GM19397 (cell line): Measurements from ENCODE around the gene CACUL1.
"Not testable (repeated sequence)": the region's sequence is repeated elsewhere in the genome, so short reads cannot be mapped to it uniquely, and the experiment has no call there.

Experiments used
- ATAC-seq: cut with Tn5 transposase; IDR thresholded peaks from one replicate; pipeline ENCODE4 v1.9.1; 2021; ENCODE audit warnings: mild to moderate bottlenecking, moderate library complexity; ENCODE audit not compliant: unreplicated experiment

CACUL1 gene

DNA sequence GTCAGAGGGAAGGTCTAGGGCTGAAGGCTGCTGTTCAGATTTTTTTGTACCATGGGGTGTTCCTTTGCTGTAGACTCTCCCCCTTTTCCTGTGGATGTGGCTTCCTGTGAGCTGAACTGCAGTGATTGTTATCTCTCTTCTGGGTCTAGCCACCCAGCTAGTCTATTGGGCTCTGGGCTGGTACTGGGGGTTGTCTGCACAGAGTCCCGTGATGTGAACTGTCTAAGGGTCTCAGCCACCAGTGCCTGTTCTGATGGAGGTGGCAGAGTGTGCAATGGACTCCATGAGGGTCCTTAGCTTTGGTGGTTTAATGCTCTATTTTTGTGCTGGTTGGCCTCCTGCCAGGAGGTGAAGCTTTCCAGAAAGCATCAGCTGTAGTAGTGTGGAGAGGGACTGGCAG, 96.6 kb downstream of the CACUL1 start:
- not testable (repeated sequence) for ATAC-seq

DNA sequence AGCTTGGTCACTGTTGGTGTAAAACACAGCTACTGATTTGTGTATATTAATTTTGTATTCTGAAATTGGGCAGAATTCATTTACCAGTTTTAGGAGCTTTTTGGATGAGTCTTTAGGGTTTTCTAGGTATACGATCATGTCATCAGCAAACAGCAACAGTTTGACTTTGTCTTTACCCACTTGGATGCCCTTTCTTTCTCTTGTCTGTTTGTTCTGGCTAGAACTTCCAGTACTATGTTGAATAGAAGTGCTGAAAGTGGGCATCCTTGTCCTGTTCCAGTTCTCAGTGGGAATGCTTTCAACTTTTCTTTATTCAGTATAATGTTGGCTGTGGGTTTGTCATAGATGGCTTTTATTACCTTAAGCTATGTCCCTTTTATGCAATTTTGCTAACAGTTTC, 109.5 kb downstream of the CACUL1 start:
- ATAC-seq, result not testable (repeated sequence)

DNA sequence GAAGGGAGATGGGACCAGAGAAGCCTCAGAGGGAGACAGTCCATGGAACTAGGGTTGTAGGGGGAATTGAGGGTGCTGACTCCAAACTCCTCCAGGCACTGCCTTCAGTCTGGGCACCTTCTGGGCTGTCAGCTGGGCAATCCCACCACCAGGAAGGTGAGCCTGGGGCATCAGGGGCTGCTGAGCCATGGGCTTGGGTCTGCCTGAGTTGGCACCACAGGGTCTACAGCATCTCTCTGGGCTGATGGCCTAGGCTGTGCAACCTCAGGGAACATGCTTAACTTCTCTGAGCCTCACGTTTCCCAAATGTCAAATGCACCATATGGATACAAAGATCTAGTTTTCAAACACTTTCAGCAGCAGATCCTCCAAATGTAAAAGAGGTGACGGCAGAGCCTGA, 112.5 kb downstream of the CACUL1 start:
- no peak for ATAC-seq

DNA sequence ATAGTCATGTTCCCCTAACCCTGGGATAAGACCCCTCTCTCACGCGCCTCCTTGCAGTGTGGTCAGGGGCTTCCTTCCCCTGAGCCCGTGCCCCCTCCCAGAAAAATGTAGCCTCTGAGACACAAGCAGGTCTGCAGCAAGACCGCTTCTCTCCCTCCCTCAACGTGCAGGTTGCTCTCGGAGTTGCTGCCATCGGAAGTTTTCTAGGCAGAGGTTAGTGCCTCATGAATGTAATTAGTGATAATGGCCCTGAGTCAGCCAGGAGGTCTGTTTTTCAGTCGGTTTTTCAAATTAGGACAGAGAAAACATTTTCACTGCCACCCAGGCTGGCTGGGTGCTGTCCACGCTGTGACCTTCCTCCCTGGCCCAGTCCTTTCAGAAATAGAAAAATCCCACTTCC, 116.1 kb downstream of the CACUL1 start:
- no peak for ATAC-seq

DNA sequence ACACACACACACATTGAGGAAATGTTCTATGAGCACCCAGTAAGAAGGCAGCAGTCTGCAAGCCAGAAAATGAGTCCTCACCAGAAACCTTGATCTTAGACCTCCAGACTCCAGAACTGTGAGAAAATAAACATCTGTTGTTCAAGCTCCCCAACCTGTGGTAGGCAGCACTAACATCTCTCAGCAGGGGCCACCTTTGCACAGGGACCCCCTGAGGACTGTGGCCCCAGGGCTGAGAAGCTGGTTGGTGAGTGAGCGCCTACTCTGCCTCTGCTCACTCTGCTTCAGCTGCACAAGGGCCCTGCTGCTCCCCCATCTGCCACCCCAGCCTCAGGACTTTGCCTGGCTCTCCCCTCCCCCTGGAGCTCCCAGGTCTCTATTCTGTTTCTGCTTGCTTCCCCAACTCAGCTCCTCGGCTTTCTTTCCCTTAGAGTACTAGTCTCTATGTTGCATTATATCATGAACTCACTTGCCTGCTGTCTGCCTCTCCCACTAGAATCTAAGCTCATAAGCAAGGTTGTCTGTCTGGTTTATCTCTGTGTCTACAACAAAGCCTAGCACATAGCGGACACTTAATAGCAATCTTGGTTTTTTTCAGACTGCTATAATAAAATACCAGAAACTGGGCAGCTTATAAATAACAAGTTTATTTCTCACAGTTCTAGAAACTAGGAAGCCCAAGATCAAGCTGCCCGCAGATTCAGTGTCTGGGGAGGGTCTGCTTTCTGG, 118.9 kb downstream of the CACUL1 start:
- no peak for ATAC-seq

DNA sequence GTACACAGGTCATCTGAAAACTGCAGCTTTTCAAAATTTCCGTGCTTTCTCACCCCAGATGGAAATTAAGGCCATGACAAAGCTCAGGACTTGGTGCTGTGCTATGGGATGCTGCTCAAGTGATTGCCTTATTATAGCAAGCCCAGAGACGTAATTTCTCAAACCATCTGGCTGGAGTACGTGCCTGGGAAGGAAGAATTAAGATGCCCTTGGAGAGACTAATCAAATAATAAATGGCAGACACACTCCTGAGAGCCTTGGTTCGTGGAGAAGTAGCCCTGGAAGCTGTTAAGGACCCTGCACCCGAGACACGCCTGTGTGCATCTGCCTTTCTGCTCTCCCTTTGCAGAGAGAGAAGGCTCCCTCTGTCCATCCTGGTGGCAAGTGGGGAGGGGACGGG, 121.0 kb downstream of the CACUL1 start:
- no peak for ATAC-seq

DNA sequence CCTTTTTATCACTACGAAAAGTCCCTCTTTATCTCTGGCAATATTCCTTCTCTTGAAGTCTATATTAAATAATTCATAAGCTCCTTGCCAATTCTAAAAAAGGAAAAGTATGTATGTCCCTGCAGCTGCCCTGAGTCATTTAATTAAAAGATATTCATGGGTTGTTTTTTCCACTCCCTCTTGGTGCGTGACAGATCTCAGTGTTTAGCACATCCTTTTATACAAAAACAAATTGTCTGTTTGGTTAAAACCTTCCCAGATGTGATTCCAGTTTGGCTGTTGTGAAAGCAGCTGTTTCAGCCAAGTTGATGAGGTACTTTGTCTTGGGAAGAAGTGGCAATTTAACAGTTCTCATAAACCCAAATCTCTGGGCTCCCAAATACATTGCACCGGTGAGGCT, 125.6 kb downstream of the CACUL1 start:
- no peak for ATAC-seq

DNA sequence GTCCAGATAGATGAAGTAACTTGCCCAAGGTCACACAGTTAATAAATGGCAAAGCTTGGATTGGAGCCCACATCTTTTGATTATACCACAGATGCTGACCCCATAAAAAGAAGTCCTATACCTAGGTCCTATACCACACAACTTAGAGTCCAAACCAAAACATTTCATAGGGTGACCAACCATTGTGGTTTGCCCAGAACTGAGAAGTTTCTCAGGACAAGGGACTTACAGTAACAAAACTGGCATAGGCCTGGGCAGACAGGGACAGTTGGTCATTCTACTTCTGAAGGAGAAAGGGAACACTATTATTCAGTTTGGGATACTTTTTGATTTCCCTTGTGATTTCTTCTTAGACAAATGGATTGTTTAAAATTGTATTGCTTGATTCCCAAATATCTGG, 126.4 kb downstream of the CACUL1 start:
- no peak for ATAC-seq

DNA sequence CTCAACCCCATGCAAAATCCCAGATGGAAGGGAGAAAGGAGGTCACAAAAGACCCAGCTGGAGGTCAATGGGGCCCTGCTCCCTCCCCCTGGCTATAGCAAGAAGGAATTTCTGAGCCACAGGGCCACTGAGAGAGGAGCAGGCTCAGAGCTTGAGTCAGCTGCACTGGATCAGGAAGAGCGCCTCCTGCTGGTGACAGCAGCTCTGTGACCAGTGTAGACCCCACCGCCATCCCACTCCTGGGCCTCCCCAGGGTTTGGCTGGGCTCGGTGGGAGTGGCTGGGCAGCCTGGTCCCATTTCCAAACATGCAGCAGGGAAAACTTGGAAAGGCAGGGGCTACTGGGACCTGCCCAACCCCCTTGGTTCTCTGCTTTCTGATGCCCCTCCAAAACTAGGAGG, 127.8 kb downstream of the CACUL1 start:
- no peak for ATAC-seq
